Rectal smooth muscle tissue (tissue), 1 donor: ENCODE measurements around the gene UBE2L6.

Experiments
- H3K27ac ChIP-seq: one replicate; pipeline ENCODE4 v1.7.0; 2013; ENCODE audit warnings: low read depth, low read length, inconsistent platforms
- H3K27me3 ChIP-seq: one replicate; pipeline ENCODE4 v1.7.0; 2013; ENCODE audit warnings: low read length; ENCODE audit not compliant: control insufficient read depth, insufficient read depth
- H3K36me3 ChIP-seq: one replicate; pipeline ENCODE4 v1.7.0; 2013; ENCODE audit warnings: low read length; ENCODE audit not compliant: control insufficient read depth, insufficient read depth
- H3K4me1 ChIP-seq: one replicate; pipeline ENCODE4 v1.7.0; 2013; ENCODE audit warnings: low read length; ENCODE audit not compliant: control insufficient read depth, insufficient read depth
- H3K4me3 ChIP-seq: one replicate; pipeline ENCODE4 v1.7.0; 2013; ENCODE audit warnings: low read length
- H3K9ac ChIP-seq: one replicate; pipeline ENCODE4 v1.7.0; 2013; ENCODE audit warnings: low read length

The UBE2L6 gene

DNA sequence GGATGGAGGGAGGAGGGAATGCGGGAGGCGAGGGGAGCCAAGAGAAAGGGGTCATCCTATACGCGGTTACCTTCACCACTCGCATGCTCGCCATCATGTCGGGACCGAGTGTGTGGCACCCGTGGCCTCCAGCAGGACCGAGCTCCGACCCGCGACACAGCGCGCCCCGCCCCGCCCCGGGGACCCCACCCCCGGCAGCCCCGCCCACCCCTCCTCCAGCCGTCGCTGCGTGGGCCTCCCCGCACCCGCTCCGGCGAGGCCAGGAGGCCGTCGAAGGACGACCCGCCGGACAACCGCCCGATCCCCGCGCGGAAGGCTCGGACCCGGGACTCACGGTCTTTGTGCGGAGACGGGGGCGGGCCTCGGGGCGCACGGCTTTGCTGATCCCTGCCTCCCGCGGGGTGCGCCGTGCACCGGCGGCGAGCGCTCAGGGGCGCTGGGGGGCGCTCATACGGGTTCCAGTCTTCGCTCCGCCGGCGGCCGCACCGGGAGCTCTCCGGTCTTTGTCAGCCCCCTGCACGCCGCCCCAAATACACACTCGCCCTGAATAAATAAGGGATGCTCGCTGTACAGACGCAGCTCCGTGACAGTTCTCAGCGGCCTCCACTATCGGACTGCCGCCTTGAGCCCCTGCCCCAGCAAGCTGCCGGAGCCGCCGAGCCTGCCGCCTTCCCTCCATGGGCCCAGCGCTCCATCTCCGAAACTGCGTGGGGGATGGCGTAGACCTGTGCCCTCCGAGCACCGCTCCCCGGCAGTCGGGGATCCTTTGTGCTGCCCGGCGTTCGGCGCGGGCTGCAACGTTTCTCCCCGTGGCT is at the start of gene UBE2L6:
UBE2L6 (minus strand) TSS at position 158 of the 815 bp plus-strand sequence; CDS start at position 97, 61 bp downstream.
- H3K27ac ChIP-seq, result peak within 1 kb of the TSS; percentile 77
- H3K4me3 ChIP-seq, result peak within 1 kb of the TSS; percentile 96
- peak within 1 kb of the TSS; percentile 73 for H3K9ac ChIP-seq
- no peaks in the 10 kb centered on the region for H3K36me3 ChIP-seq
- H3K27me3 ChIP-seq, result no peaks in the 10 kb centered on the region
- H3K4me1 ChIP-seq, result peaks cover 14% of the 10 kb centered on the region

DNA sequence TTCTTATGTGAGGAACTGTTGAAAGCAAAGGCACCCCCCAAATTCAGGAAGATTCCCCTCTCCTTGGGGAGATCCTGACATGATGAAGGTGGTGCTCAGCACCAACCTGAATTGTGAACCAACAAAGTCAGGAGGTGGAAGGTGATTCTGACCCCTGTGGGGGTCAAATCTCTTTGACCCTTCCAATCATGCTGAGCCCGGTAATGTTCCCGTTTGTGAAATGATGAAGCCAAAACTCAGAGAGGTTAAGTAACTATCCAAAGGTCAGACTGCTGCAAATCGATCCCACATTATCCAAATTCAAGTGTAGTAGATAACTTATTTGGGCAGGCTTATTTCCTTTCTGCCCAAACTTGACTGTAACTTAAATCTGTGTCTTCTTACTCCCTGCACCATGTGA is 49.1 kb upstream of the UBE2L6 start:
- H3K36me3 ChIP-seq, result no peaks in the 10 kb centered on the region
- H3K4me3 ChIP-seq, result no peak overlapping the region
- H3K4me1 ChIP-seq, result no peaks in the 10 kb centered on the region

DNA sequence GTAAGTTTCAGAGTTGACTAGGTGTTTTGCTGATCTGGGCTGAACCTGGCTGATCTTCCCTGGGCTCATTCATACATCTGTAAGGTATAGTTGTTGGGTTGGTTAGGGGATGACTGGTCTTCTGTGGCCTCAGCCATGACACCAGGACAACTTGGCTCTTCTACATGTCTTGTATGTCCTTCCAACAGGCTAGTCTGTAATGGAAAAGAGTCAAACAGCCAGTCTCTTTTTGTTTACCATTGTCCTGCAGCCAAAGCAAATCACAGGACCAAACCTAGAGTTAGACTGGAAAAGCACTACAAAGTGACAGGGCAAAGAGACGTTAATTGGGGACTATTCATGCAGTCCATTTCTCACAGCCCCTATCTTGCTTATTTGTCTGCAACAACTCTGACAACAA is 47.8 kb upstream of the UBE2L6 start:
- Histone ChIP-seq H3K27ac (no peak overlapping the region), H3K4me3 (no peak overlapping the region), H3K36me3 (no peaks in the 10 kb centered on the region)

More for the DNA sequence above, 49.1 kb upstream of the UBE2L6 start:
- H3K27ac ChIP-seq, result no peak overlapping the region
- no peak overlapping the region for H3K9ac ChIP-seq
- H3K27me3 ChIP-seq, result no peaks in the 10 kb centered on the region

DNA sequence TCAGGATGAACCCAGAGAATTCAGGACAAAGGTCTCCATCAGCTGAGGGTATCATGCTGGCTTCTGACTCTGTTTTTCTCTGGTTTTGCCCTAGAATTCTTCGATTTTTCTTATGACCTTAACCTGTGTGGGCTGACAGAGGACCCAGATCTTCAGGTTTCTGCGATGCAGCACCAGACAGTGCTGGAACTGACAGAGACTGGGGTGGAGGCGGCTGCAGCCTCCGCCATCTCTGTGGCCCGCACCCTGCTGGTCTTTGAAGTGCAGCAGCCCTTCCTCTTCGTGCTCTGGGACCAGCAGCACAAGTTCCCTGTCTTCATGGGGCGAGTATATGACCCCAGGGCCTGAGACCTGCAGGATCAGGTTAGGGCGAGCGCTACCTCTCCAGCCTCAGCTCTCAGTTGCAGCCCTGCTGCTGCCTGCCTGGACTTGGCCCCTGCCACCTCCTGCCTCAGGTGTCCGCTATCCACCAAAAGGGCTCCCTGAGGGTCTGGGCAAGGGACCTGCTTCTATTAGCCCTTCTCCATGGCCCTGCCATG is 46.8 kb upstream of the UBE2L6 start:
- Histone ChIP-seq H3K4me3 (no peak overlapping the region), H3K36me3 (no peaks in the 10 kb centered on the region), H3K4me1 (no peaks in the 10 kb centered on the region), H3K27ac (no peak overlapping the region), H3K27me3 (no peaks in the 10 kb centered on the region), H3K9ac (no peak overlapping the region)

More for the DNA sequence above, 47.8 kb upstream of the UBE2L6 start:
- H3K4me1 ChIP-seq, result no peaks in the 10 kb centered on the region
- no peaks in the 10 kb centered on the region for H3K27me3 ChIP-seq
- H3K9ac ChIP-seq, result no peak overlapping the region

DNA sequence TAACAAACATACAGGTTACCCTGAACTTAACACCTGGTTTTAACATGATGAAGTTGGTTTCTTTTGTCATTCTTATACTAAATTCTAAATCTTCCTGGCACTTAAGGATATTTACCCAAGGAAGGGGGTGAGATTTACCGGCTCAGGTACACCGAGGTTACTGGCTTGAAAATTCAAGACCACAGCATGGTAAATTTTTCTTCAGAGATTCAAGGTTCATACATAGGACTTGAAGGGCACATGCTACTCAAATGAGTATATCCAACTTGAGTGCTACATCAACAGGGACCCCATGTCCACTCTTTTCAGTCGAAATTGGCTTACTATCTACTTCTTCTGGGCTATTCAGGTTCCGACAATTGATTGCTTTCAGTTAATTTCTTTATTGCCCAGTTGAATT is 42.7 kb upstream of the UBE2L6 start:
- Histone ChIP-seq H3K9ac (no peak overlapping the region), H3K4me3 (no peak overlapping the region), H3K36me3 (no peaks in the 10 kb centered on the region), H3K4me1 (no peaks in the 10 kb centered on the region), H3K27me3 (no peaks in the 10 kb centered on the region), H3K27ac (no peak overlapping the region)

DNA sequence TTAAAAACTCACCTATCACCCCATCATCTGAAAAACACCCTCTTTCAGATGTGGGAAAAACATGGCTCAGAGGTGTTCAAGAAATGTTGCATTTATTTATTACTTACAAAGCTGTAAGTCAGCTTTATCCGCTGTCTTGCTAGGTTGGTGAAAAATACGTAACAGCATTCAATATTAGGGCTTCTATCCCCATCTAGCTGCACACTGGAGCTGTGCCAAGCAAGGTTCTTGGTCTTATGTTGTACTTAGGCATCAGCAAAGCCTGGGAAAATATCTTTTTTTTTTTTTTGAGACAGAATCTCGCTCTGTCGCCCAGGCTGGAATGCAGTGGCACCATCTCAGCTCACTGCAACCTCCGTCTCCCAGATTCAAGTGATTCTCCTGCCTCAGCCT is 37.6 kb upstream of the UBE2L6 start:
- H3K4me1 ChIP-seq, result no peaks in the 10 kb centered on the region
- no peak overlapping the region for H3K4me3 ChIP-seq
- no peaks in the 10 kb centered on the region for H3K36me3 ChIP-seq
- no peak overlapping the region for H3K9ac ChIP-seq
- no peaks in the 10 kb centered on the region for H3K27me3 ChIP-seq
- H3K27ac ChIP-seq, result no peak overlapping the region

DNA sequence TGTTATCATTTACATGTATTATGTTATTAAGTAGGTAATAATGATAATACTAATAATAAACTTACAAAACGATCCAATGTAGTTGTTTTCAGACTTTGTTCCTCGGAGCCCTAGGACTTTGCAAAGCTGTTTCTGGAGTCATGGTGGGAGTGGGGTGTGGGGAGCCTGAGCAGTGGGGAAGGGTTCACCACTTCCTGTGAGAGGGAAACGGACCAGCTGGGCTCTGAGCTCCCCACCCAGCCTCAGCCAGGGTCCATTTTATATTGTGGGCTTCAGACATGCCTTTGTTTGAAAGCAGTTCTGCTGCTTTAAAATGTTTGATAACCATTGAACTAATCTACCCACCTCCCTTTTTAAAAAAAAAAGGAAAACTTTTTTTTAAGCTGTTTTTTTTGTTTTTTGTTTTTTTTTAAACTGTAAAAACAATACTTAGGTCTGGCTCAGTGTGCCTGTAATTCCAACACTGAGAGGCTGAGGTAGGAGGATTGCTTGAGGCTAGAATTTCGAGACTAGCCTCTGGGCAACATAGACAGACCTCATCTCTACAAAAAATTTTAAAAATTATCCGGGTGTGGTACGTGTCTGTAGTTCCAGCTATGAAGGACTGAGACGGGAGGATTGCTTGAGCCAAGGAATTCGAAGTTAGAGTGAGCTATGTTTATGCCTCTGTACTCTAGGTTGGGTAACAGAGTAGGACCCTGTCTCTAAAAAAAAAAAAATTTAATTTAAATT is 37.0 kb upstream of the UBE2L6 start:
- no peak overlapping the region for H3K9ac ChIP-seq
- no peaks in the 10 kb centered on the region for H3K27me3 ChIP-seq
- no peak overlapping the region for H3K27ac ChIP-seq
- no peaks in the 10 kb centered on the region for H3K36me3 ChIP-seq
- H3K4me3 ChIP-seq, result no peak overlapping the region
- H3K4me1 ChIP-seq, result no peaks in the 10 kb centered on the region

DNA sequence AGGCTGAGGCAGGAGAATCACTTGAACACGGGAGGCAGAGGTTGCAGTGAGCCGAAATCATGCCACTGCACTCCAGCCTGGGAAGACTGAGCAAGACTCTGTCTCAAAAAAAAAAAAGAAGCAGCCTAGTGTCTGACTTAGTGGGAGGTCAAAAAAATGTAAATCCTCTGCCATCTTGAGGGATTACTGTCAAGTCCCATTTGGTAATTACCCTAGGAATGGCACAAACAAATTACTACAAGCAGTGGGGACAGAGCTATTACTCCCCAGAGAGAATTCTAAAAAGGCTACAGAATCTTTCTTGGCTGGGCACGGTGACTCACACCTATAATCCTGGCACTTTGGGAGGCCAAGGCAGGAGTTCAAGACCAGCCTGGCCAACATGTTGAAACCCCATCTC is 33.8 kb upstream of the UBE2L6 start:
- Histone ChIP-seq H3K27ac (no peak overlapping the region), H3K36me3 (no peaks in the 10 kb centered on the region), H3K4me3 (no peak overlapping the region), H3K27me3 (no peaks in the 10 kb centered on the region), H3K9ac (no peak overlapping the region), H3K4me1 (peaks cover 9% of the 10 kb centered on the region)

DNA sequence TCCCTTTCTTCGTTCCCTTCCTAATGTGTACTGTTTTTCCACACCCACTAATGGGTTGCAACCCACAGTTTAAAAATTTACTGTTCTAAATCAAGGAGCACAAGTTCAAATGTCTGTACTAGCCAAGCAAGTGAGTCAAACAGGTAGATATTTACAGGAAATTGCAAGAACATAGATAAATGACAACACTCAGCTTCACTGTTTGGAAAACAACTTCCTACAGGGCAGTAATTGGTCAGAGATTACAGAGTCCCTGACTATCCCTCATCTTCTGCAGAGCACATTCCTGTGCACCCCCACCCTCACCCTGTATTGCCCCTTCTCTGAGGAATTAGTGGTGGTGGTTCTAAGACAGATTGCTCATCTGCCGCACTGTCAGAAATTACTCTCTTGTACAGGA is 31.9 kb upstream of the UBE2L6 start:
- H3K36me3 ChIP-seq, result no peaks in the 10 kb centered on the region
- peaks cover 9% of the 10 kb centered on the region for H3K4me1 ChIP-seq
- no peak overlapping the region for H3K9ac ChIP-seq
- peak overlapping the region; percentile 89 for H3K27ac ChIP-seq
- H3K27me3 ChIP-seq, result no peaks in the 10 kb centered on the region
- H3K4me3 ChIP-seq, result no peak overlapping the region

DNA sequence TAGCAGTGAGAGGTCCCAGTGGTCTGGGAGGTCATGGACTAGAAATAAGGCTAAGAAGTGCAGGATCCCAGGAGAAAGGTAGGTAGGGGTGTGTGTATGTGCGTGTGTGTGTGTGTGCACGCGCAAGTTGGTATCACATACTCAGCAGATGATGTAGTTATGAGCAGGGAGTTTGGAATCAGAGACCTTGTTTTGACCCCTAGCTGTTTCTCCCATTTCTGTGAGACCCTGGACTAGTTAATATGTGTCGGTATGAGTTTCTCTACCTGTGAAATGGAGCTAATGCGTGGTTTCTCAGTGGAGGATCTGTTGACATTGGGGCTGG is 31.3 kb upstream of the UBE2L6 start:
- peaks cover 9% of the 10 kb centered on the region for H3K4me1 ChIP-seq
- peak overlapping the region; percentile 89 for H3K27ac ChIP-seq
- H3K36me3 ChIP-seq, result no peaks in the 10 kb centered on the region
- H3K9ac ChIP-seq, result no peak overlapping the region
- H3K27me3 ChIP-seq, result no peaks in the 10 kb centered on the region
- peak overlapping the region; percentile 70 for H3K4me3 ChIP-seq

DNA sequence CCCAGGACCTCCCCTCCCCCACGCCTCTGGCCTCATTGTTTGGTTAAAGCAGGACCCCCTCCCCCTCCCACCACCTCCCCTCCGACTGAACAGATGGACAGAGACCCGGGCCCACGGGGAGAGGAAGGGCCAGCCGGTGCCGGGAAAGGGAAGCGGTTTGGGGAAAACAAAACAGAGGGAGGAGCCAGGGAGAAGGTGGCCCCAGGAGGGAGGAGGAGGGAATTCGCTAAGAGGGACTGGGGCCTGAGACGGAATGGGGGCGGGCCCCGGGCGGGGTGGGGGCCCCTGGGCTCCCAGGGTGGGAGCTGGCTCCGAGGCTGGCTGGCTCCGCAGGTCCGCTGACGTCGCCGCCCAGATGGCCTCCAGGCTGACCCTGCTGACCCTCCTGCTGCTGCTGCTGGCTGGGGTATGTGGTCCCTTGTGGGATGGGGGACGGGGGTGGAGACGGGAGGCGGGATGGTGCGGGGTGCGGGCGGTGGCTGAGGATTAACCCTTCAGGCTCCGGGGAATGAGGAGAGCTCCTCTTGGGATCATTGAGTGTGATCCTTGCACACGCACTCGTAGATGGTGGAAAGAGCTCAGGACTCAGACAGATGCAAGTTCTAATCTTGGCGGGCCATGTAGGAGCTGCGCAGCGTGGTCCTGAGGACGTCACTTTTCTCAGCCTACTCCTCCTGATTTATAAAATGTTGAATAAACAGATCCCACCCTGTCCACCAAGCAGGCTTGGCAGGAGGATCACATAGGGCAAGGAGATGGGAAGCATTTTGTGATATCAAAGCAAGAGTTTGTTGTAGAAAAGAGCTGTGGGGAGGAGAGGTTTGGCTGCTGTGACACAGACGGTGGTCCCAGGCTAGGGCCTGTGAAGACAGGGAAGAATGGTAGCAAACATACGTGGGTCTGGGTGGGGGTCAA is 30.7 kb upstream of the UBE2L6 start:
- H3K4me3 ChIP-seq, result peak overlapping the region; percentile 70
- H3K36me3 ChIP-seq, result no peaks in the 10 kb centered on the region
- H3K4me1 ChIP-seq, result peaks cover 9% of the 10 kb centered on the region
- peak overlapping the region; percentile 89 for H3K27ac ChIP-seq
- H3K27me3 ChIP-seq, result no peaks in the 10 kb centered on the region
- H3K9ac ChIP-seq, result peak overlapping the region; percentile 65

DNA sequence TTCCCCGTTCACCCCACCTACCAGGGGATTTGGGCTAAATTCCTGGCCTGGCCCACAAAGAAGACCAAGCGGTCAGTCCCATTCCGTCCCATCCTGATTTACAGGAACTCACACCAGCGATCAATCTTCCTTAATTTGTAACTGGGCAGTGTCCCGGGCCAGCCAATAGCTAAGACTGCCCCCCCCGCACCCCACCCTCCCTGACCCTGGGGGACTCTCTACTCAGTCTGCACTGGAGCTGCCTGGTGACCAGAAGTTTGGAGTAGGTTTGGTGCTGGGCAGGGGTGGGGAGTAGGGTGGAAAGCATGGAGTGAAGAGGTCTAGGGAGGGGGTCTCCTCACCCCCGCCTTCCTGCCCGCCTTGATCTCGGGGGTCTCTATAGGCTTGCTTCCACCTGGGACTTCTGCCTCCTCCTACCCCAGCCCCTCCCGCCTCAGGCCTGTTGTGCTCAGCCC is 30.0 kb upstream of the UBE2L6 start, which contains the start of gene SERPING1:
SERPING1 (plus strand) TSS at position 225 of the 455 bp plus-strand sequence. CDS start 586 bp downstream, outside the sequence.
- Histone ChIP-seq H3K4me1 (peaks cover 9% of the 10 kb centered on the region), H3K9ac (peak within 1 kb of the TSS; percentile 65), H3K27me3 (no peaks in the 10 kb centered on the region), H3K27ac (peak within 1 kb of the TSS; percentile 89), H3K36me3 (no peaks in the 10 kb centered on the region), H3K4me3 (peak within 1 kb of the TSS; percentile 70)
